Mononuclear cell (primary cell): ENCODE data around the gene ZDHHC24. TPM values are rescaled to one million over a fixed set of nuclear protein-coding genes. Genes with fewer than 3 reads are reported as not detected.

Experiments
- H3K27me3 ChIP-seq: 2 replicates; pipeline ENCODE4 v1.6.0; 2011; ENCODE audit warnings: low read length, control low read depth; ENCODE audit not compliant: insufficient read depth
- H3K4me1 ChIP-seq: 2 replicates; pipeline ENCODE4 v1.5.1; 2011; ENCODE audit warnings: mild to moderate bottlenecking, low read length, control low read depth; ENCODE audit not compliant: insufficient read depth
- H3K4me3 ChIP-seq: 2 replicates; pipeline ENCODE4 v1.5.1; 2011; ENCODE audit warnings: mild to moderate bottlenecking, low read length, moderate library complexity
- H3K9me3 ChIP-seq: 2 replicates; pipeline ENCODE4 v1.5.1; 2011; ENCODE audit warnings: low read depth, mild to moderate bottlenecking, control low read depth, low read length
- total RNA-seq: library from RNA; depleted of rRNA; stranded (reverse); fragments of >200 nt; gene quantifications from one replicate; pipeline ENCODE4 v1.2.3, GENCODE V29; 2012

The ZDHHC24 gene
- total RNA-seq, 1 donor, result 10.0 TPM

DNA sequence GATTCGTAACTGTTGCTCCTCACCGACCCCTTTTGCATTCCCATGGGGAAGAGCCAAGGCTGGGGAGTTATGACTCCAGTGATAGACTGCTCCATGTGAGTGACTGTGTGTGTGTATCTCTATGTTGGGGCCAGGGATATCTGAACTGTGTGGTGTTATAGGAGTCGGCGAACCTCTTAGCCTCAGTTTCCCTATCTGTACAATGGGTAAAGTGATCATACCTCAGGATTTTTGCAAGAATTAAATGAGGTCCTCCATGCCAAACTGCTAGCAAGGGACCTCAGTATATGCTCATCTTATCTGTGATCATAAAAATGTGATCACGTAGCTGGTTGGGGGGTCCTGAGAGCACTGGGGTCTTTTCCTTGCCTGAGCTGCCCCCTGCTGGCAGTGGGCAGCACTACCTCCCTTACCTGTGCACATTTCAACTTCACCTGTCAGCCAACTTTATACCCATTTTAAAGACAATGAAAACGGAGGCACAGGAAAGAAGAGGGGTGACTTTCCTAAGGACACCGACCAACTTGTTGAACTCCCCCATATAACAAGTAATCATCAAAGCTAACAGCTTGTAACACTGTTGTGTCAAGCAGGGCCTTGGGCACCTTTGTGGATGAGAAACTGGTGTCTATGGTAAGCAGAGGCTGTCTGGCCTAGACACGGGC, 67.0 kb downstream of the ZDHHC24 start:
- Histone ChIP-seq H3K4me3 (peak overlapping the region; percentile 77), H3K9me3 (no peaks in the 10 kb centered on the region), H3K27me3 (no peaks in the 10 kb centered on the region), H3K4me1 (peaks cover 20% of the 10 kb centered on the region)

GRCh38 chr11:66477263-66478201, 68.3 kb downstream of the ZDHHC24 start:
- H3K9me3 ChIP-seq, result no peaks in the 10 kb centered on the region
- H3K27me3 ChIP-seq, result no peaks in the 10 kb centered on the region

GRCh38 chr11:66476841-66477251, 69.0 kb downstream of the ZDHHC24 start:
- Histone ChIP-seq H3K27me3 (no peaks in the 10 kb centered on the region), H3K9me3 (no peaks in the 10 kb centered on the region), H3K4me3 (no peak overlapping the region), H3K4me1 (peaks cover 20% of the 10 kb centered on the region)

More at GRCh38 chr11:66477263-66478201, 68.3 kb downstream of the ZDHHC24 start:
- H3K4me1 ChIP-seq, result peaks cover 20% of the 10 kb centered on the region
- no peak overlapping the region for H3K4me3 ChIP-seq

DNA sequence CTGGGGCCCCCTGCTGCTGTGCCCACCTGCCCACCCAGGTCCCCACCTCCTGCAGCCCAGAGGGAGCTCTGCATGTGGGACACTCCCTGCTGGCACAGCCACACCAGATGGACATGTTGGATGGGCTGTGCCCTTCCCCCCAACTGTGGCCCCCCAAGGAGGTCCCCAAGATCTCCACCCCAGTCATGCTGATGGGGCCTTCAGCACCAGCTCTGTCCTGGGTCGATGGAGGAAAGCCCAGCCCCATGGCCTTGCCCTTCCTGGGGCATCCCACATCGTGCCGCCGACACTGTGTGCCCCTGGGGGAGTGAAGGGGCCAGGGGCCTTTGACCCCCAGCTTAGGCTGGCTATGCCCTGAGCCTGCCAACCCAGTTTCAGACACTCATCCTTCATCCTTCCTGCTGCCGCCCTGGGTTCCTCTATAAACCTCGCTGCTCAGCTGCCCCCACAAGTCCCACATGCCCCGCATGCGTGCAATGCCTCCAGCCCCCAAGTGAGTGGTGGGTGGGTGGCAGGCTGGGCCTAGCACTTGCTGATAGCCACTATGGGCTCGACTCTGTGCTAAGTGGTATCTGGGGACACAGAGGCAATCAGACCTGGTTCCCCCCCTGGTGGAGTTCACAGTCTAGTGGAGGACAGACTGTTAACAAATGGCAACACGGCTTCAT, 69.5 kb downstream of the ZDHHC24 start:
- no peak overlapping the region for H3K4me3 ChIP-seq
- H3K27me3 ChIP-seq, result no peaks in the 10 kb centered on the region
- peaks cover 20% of the 10 kb centered on the region for H3K4me1 ChIP-seq
- no peaks in the 10 kb centered on the region for H3K9me3 ChIP-seq

DNA sequence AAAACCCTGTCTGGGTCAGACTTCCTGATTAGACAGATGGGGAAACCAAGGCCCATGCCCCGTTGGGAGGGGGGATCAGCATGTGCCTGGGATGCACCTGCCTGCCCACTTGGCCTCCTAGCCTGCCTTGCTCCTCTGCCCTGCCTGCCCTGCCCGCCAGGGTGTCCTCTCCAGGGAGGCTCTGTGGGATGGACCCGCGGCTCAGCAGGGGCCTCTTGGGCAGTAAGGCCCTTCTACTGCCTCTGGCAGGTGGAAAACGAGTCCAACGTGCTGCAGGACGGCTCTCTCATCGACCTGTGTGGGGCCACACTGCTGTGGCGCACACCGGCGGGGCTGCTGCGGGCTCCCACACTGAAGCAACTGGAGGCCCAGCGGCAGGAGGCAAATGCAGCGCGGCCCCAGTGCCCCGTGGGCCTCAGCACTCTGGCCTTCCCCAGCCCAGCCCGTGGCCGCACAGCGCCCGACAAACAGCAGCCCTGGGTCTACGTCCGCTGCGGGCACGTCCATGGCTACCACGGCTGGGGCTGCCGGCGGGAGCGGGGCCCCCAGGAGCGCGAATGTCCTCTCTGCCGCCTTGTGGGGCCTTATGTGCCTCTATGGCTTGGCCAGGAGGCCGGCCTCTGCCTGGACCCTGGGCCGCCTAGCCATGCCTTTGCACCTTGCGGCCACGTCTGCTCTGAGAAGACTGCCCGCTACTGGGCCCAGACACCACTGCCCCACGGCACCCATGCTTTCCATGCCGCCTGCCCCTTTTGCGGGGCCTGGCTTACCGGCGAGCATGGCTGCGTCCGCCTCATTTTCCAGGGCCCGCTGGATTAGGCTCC, 70.3 kb downstream of the ZDHHC24 start:
- Histone ChIP-seq H3K27me3 (no peaks in the 10 kb centered on the region), H3K9me3 (no peaks in the 10 kb centered on the region), H3K4me3 (no peak overlapping the region), H3K4me1 (peaks cover 13% of the 10 kb centered on the region)

DNA sequence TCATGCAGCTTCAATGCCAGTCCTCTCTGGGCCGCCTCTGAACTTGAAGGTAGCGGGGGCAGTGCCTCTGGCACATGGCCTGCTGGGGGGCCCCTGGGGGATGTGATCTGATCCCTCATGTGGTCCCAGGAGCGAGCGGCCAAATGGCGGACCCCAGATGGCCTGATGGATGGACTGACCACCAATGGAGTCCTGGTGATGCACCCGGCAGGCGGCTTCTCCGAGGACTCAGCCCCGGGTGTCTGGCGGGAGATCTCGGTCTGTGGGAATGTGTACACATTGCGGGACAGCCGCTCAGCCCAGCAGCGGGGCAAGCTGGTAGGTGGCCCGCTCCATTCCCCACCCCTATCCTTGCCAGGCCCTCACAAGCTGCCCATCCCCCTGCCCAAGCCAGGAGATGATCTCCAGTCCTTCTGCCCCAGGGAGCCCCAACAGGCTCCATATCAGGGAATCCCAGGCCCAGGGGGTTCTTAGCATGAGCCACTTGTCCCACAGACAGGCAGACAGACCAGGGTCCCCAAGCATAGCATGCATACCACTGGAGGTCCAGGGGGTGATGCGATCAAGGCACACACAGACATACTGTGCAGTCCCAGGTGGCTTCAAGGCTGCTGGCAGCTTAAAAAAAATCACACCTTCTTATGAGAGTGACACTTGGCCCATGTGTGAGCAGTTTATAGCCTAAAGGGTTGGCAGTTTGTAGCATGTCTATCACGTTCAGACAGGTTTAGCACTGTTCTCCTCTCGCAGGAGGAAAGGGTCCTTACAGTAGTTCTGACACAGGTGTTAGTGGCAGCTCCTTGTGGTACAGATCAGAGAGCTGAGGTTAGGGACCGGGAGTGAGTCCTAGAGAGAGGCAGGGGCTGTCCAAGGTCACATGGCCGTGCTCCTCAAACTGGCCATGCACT, 72.0 kb downstream of the ZDHHC24 start:
- H3K4me1 ChIP-seq, result peaks cover under 1% of the 10 kb centered on the region
- no peaks in the 10 kb centered on the region for H3K9me3 ChIP-seq
- no peak overlapping the region for H3K4me3 ChIP-seq
- no peaks in the 10 kb centered on the region for H3K27me3 ChIP-seq

- no peaks in the 10 kb centered on the region for H3K27me3 ChIP-seq
- no peak overlapping the region for H3K4me3 ChIP-seq
- H3K9me3 ChIP-seq, result no peaks in the 10 kb centered on the region
- peaks cover 5% of the 10 kb centered on the region for H3K4me1 ChIP-seq
Observed at GRCh38 chr11:66473167-66473566, 72.7 kb downstream of the ZDHHC24 start.

GRCh38 chr11:66472054-66472453, 73.8 kb downstream of the ZDHHC24 start:
- peaks cover 16% of the 10 kb centered on the region for H3K4me1 ChIP-seq
- no peaks in the 10 kb centered on the region for H3K27me3 ChIP-seq
- no peaks in the 10 kb centered on the region for H3K9me3 ChIP-seq
- H3K4me3 ChIP-seq, result no peak overlapping the region

GRCh38 chr11:66471142-66471541, 74.7 kb downstream of the ZDHHC24 start:
- no peak overlapping the region for H3K4me3 ChIP-seq
- H3K9me3 ChIP-seq, result no peaks in the 10 kb centered on the region

More at GRCh38 chr11:66471142-66471541, 74.7 kb downstream of the ZDHHC24 start:
- H3K4me1 ChIP-seq, result peaks cover 16% of the 10 kb centered on the region
- no peaks in the 10 kb centered on the region for H3K27me3 ChIP-seq

Other genes starting within 250 kb of the ZDHHC24 start
- 1.5 TPM for gene CD248, start 229.0 kb downstream of the ZDHHC24 start, total RNA-seq
- 4.8 TPM for gene RIN1, start 209.6 kb downstream of the ZDHHC24 start, total RNA-seq
- gene BRMS1, start 200.9 kb downstream of the ZDHHC24 start, total RNA-seq, result 51.7 TPM
- gene B4GAT1, start 198.4 kb downstream of the ZDHHC24 start, total RNA-seq, result 0.84 TPM
- 1.2 TPM for gene SLC29A2, start 174.3 kb downstream of the ZDHHC24 start, total RNA-seq
- not detected for gene NPAS4, start 125.0 kb downstream of the ZDHHC24 start, total RNA-seq
- 22.6 TPM for gene MRPL11, start 107.2 kb downstream of the ZDHHC24 start, total RNA-seq
- 9.8 TPM for gene PELI3, start 79.1 kb downstream of the ZDHHC24 start, total RNA-seq
- 15.2 TPM for gene DPP3, start 65.6 kb downstream of the ZDHHC24 start, total RNA-seq
- 12.6 TPM for gene BBS1, start 35.4 kb downstream of the ZDHHC24 start, total RNA-seq
- gene ACTN3, start 855 bp upstream of the ZDHHC24 start, total RNA-seq, result not detected
- 14.5 TPM for gene CTSF, start 22.6 kb upstream of the ZDHHC24 start, total RNA-seq
- 0.21 TPM for gene CCDC87, start 47.0 kb upstream of the ZDHHC24 start, total RNA-seq
- 10.7 TPM for gene CCS, start 47.1 kb upstream of the ZDHHC24 start, total RNA-seq
- gene RBM14, start 70.6 kb upstream of the ZDHHC24 start, total RNA-seq, result 76.4 TPM
- 112 TPM for gene RBM4, start 92.7 kb upstream of the ZDHHC24 start, total RNA-seq
- 3.4 TPM for gene RBM4B, start 131.8 kb upstream of the ZDHHC24 start, total RNA-seq
- gene SPTBN2, start 183.2 kb upstream of the ZDHHC24 start, total RNA-seq, result 0.10 TPM